Retinal pigment epithelial cell (primary cell): ENCODE results near the gene DNAH3.

Experiments
- DNase-seq: peaks from one replicate; pipeline ENCODE4 v3.0.0-alpha.2; 2010; ENCODE audit warnings: low read depth
- H3K4me3 ChIP-seq: 2 replicates; pipeline ENCODE4 v1.5.1; 2011; ENCODE audit warnings: mild to moderate bottlenecking, low read length, control low read depth, moderate library complexity
- TF ChIP-seq, protein P1 (sequence below): conservative IDR thresholded peaks from 2 replicates; pipeline ENCODE4 v1.5.1; 2011; ENCODE audit warnings: low read depth, low read length, control low read depth, inconsistent platforms

The DNAH3 gene

DNA sequence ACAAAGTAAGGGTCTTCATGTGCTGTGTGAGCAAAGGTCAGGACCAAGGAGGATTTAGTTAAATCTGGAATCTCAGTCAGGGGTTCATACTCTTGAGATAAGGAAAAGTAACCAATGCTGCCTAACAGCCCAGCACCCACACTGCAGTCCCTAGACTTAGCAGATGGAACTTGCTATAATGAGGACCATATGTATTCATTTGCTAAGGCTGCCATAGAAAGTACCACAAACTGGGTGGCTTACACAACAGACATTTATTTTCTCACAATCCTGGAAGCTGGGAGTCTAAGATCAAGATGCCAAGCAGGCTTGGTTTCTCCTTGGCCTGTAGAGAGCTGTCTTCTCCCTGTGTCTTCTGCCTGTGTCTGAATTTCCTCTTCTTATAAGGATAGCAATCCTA lies 40.0 kb upstream of the DNAH3 start:
- H3K4me3 ChIP-seq = no peak overlapping the region
- TF ChIP-seq, protein P1, sequence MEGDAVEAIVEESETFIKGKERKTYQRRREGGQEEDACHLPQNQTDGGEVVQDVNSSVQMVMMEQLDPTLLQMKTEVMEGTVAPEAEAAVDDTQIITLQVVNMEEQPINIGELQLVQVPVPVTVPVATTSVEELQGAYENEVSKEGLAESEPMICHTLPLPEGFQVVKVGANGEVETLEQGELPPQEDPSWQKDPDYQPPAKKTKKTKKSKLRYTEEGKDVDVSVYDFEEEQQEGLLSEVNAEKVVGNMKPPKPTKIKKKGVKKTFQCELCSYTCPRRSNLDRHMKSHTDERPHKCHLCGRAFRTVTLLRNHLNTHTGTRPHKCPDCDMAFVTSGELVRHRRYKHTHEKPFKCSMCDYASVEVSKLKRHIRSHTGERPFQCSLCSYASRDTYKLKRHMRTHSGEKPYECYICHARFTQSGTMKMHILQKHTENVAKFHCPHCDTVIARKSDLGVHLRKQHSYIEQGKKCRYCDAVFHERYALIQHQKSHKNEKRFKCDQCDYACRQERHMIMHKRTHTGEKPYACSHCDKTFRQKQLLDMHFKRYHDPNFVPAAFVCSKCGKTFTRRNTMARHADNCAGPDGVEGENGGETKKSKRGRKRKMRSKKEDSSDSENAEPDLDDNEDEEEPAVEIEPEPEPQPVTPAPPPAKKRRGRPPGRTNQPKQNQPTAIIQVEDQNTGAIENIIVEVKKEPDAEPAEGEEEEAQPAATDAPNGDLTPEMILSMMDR = no peak
- no peak for DNase-seq

DNA sequence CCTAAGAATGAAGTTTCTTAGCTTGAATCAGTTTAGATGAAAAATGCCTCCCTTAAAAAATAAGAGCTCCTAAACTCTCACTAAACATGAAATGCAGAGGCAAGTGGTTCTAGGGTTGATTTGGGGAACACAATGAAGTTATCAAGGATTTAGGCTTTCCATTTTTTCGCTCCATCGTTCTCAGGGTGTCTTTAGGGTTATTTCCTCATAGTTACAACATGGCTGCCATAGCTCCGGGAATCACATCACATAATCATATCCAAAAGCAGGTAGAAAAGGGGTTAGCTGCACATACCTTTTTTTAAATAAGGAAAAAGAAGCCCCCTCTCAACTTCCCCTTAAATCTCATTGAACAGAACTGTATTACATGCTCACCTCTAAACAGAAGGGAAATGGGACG lies 39.4 kb upstream of the DNAH3 start:
- no peak overlapping the region for H3K4me3 ChIP-seq
- TF ChIP-seq, protein P1 = no peak
- no peak for DNase-seq

GRCh38 chr16:21189311-21189710 lies 38.7 kb upstream of the DNAH3 start:
- no peak overlapping the region for H3K4me3 ChIP-seq
- DNase-seq = no peak
- TF ChIP-seq, protein P1 = no peak

DNA sequence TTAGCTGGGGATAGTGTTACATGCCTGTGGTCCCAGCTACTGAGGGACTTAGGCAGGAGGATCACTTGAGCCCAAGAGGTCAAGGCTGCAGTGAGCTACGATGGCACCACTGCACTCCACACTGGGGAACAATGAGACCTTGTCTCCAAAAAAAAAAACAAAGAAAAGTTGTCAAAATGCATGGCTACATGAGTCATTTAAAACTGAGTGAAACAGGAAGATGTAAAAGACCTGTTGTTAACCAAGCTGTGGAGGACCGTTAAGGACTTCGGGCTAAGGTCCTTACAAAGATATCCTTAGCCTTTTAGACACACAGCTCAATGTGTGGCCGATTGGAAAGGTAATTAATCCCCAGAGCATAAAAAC lies 35.7 kb upstream of the DNAH3 start:
- TF ChIP-seq, protein P1 = no peak
- no peak for DNase-seq

GRCh38 chr16:21185659-21186325 lies 35.1 kb upstream of the DNAH3 start:
- TF ChIP-seq, protein P1 = no peak
- H3K4me3 ChIP-seq = no peak overlapping the region
- DNase-seq = no peak

More for the DNA sequence above, 35.7 kb upstream of the DNAH3 start:
- no peak overlapping the region for H3K4me3 ChIP-seq

GRCh38 chr16:21184834-21185233 lies 34.2 kb upstream of the DNAH3 start:
- TF ChIP-seq, protein P1 = no peak
- DNase-seq = no peak

DNA sequence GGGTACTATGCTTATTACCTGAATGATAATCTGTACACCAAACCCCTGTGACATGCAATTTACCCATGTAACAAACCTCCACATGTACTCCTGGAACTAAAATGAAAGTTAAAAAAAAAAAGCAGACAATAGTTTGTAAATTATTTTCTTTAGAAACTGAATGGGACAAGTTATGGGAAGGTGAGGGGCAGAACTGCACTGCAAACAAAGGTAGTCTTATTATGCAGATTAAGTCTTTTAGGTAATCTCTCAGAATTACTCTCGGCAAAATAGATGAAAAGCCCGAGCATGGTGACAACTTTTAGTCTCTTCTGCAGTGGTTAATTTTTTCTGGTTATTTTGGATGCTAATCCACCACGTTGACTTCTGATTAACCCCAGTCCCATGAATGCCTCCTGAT lies 33.3 kb upstream of the DNAH3 start:
- no peak for DNase-seq
- no peak overlapping the region for H3K4me3 ChIP-seq
- TF ChIP-seq, protein P1 = no peak

More at GRCh38 chr16:21184834-21185233, 34.2 kb upstream of the DNAH3 start:
- no peak overlapping the region for H3K4me3 ChIP-seq
